LHCN-M2 (cell line): Measurements from ENCODE around the gene STK40. TPM values are rescaled to one million over a fixed set of nuclear protein-coding genes. Genes with fewer than 3 reads are reported as not detected.

ENCODE experiments used
- DNase-seq: peaks from one replicate; pipeline ENCODE4 v3.0.0-alpha.2; 2012; ENCODE audit warnings: low read depth
- polyA plus RNA-seq: library from polyadenylated mRNA; unstranded; fragments of >200 nt; gene quantifications from one replicate; pipeline ENCODE4 v1.2.1, GENCODE V29; 2012; ENCODE audit warnings: missing spikeins
- total RNA-seq: library from RNA; depleted of rRNA; stranded (reverse); fragments of >200 nt; gene quantifications from 2 replicates; pipeline ENCODE4 v1.2.3, GENCODE V29; 2014; rRNA removed

Gene STK40
- 13.7 and 16.2 TPM in 2 replicates for total RNA-seq
- polyA plus RNA-seq, result 20.3 TPM

- DNase-seq, result peak; percentile 99
Observed at GRCh38 chr1:36385410-36386264, at the start of gene STK40. Gene STK40, minus strand, starts transcription at chr1:36385924. Its CDS starts 24,592 bp downstream, at chr1:36361332.

GRCh38 chr1:36433102-36433501, 47.4 kb upstream of the STK40 start:
- no peak for DNase-seq

GRCh38 chr1:36432616-36433015, 46.9 kb upstream of the STK40 start:
- no peak for DNase-seq

GRCh38 chr1:36425791-36426190, 40.1 kb upstream of the STK40 start:
- DNase-seq, result peak; percentile 11

- DNase-seq, result no peak
Observed at GRCh38 chr1:36421649-36422048, 35.9 kb upstream of the STK40 start.

GRCh38 chr1:36420836-36421317, 35.2 kb upstream of the STK40 start:
- DNase-seq, result peak; percentile 72

- DNase-seq, result no peak
Observed at GRCh38 chr1:36420409-36420808, 34.7 kb upstream of the STK40 start.

GRCh38 chr1:36419569-36419968, 33.8 kb upstream of the STK40 start:
- DNase-seq, result peak; percentile 40

- no peak for DNase-seq
Observed at GRCh38 chr1:36419140-36419539, 33.4 kb upstream of the STK40 start.

- no peak for DNase-seq
Observed at GRCh38 chr1:36417931-36418330, 32.2 kb upstream of the STK40 start.

GRCh38 chr1:36415661-36416326, 30.1 kb upstream of the STK40 start:
- DNase-seq, result no peak

- no peak for DNase-seq
Observed at GRCh38 chr1:36414384-36414783, 28.7 kb upstream of the STK40 start.

- DNase-seq, result no peak
Observed at GRCh38 chr1:36411674-36412648, 26.2 kb upstream of the STK40 start.

- peak; percentile 55 for DNase-seq
Observed at GRCh38 chr1:36408479-36408878, 22.8 kb upstream of the STK40 start.

- DNase-seq, result no peak
Observed at GRCh38 chr1:36406440-36406839, 20.7 kb upstream of the STK40 start.

GRCh38 chr1:36402504-36402890, 16.8 kb upstream of the STK40 start:
- DNase-seq, result no peak

- DNase-seq, result no peak
Observed at GRCh38 chr1:36401602-36402503, 16.1 kb upstream of the STK40 start.

GRCh38 chr1:36400825-36401601, 15.3 kb upstream of the STK40 start:
- no peak for DNase-seq

GRCh38 chr1:36400514-36400824, 14.7 kb upstream of the STK40 start:
- no peak for DNase-seq
